Cardiac fibroblast (primary cell): Measurements from ENCODE around the gene MMP7.

Experiments
- DNase-seq, 2 donors: peaks; one replicate each; pipeline versions ENCODE4 v3.0.0 to v3.0.0-alpha.2; 2010; ENCODE audit warnings: low read depth in 2 of 2
- H3K4me3 ChIP-seq, 2 donors: replicated peaks in 1 of 2; 1 replicate in 1 of 2; 2 replicates in 1 of 2; pipeline ENCODE4 v1.5.1; 2011; ENCODE audit warnings: low read depth in 2 of 2, low read length in 2 of 2, mild to moderate bottlenecking in 2 of 2, moderate library complexity in 1 of 2
- CTCF ChIP-seq: IDR thresholded peaks from one replicate; pipeline ENCODE4 v1.5.1; 2011; ENCODE audit warnings: low read depth, mild to moderate bottlenecking, low read length, inconsistent platforms

MMP7 gene

GRCh38 chr11:102471474-102471873, 59.1 kb downstream of the MMP7 start:
- no peak overlapping the region for H3K4me3 ChIP-seq
- no peak for DNase-seq
- no peak for TF ChIP-seq CTCF
